ENCODE measurements around the gene FRMD1.

Gene FRMD1

GRCh38 chr6:168004945-168005344 lies 74.1 kb downstream of the FRMD1 start:
- H3K27ac ChIP-seq: no peak overlapping the region
- no peak for TF ChIP-seq CTCF (conservative IDR thresholded peaks at IDR 0.05; ENCODE audit: low read depth)
- POLR2A ChIA-PET (ENCODE audit: low non-redundant PET): no interaction called here
- DNase-seq (ENCODE audit: low spot score): no peak
- CTCF ChIA-PET: interaction anchor here (0.6 kb wide), 1 partner anchor 32 kb away, joined by 4 read pairs; no protein-coding TSS in a partner anchor

GRCh38 chr6:168004023-168004422 lies 75.0 kb downstream of the FRMD1 start:
- POLR2A ChIA-PET (ENCODE audit: low non-redundant PET): no interaction called here
- no peak for TF ChIP-seq CTCF (conservative IDR thresholded peaks at IDR 0.05; ENCODE audit: low read depth)
- CTCF ChIA-PET: no interaction called here
- DNase-seq (ENCODE audit: low spot score): no peak
- H3K27ac ChIP-seq: no peak overlapping the region
